Measurements from ENCODE around the gene GCLC. TPM values are rescaled to one million over a fixed set of nuclear protein-coding genes. Genes with fewer than 3 reads are reported as not detected.

Gene GCLC
- total RNA-seq, 2 donors from 2014 or later, result 13.5 to 26.3 TPM

DNA sequence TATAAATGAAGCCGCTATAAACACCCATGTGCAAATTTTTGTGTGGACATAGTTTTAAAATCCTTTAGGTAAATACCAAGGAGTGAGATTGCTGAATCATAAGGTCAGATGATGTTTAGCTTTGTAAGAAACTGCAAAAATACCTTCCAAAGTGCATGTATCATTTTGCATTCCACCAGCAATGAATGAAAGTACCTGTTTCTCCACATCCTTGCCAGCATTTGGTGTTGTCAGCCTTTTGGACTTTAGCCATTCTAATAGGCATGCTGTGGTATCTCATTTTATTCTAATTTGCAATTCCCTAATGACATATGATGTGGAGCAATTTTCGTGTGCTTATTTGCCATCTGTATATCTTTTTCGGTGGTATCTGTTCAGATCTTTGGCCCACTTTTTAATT lies 93.7 kb downstream of the GCLC start:
- H3K9me3 ChIP-seq, result peaks cover 0 to 12% of the 10 kb centered on the region in 2 donors
- no peaks in the 10 kb centered on the region for H3K4me1 ChIP-seq
- H3K27me3 ChIP-seq, result no peaks in the 10 kb centered on the region
- TF ChIP-seq, protein P1, sequence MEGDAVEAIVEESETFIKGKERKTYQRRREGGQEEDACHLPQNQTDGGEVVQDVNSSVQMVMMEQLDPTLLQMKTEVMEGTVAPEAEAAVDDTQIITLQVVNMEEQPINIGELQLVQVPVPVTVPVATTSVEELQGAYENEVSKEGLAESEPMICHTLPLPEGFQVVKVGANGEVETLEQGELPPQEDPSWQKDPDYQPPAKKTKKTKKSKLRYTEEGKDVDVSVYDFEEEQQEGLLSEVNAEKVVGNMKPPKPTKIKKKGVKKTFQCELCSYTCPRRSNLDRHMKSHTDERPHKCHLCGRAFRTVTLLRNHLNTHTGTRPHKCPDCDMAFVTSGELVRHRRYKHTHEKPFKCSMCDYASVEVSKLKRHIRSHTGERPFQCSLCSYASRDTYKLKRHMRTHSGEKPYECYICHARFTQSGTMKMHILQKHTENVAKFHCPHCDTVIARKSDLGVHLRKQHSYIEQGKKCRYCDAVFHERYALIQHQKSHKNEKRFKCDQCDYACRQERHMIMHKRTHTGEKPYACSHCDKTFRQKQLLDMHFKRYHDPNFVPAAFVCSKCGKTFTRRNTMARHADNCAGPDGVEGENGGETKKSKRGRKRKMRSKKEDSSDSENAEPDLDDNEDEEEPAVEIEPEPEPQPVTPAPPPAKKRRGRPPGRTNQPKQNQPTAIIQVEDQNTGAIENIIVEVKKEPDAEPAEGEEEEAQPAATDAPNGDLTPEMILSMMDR (IDR thresholded peaks at IDR 0.05), result no peak
- no peak for DNase-seq (ENCODE audit: low spot score)
- no peak overlapping the region for H3K27ac ChIP-seq
- H3K4me3 ChIP-seq, result no peak overlapping the region
- no peaks in the 10 kb centered on the region for H3K36me3 ChIP-seq

DNA sequence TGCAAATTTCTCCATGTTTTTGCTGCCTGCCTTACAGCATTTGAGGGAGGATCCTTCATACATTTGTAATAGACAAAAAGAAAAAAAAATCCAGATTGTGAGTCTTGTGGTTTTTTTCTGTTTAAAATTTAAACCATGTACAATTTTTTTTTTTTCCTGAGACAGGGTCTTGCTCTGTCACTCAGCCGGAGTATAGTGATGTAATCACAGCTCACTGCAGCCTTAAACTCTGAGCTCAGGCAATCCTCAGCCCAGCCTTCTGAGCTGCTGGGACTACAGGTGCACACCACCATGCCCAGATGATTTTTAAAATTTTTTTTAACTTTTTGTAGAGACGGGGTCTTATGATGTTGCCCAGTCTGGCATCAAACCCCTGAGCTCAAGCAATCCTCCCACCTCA lies 97.0 kb downstream of the GCLC start:
- H3K9me3 ChIP-seq, result peaks cover 0 to 10% of the 10 kb centered on the region in 2 donors
- H3K4me3 ChIP-seq, result no peak overlapping the region
- TF ChIP-seq, protein P1 (IDR thresholded peaks at IDR 0.05), result no peak
- H3K27me3 ChIP-seq, result no peaks in the 10 kb centered on the region
- DNase-seq (ENCODE audit: low spot score), result no peak
- no peaks in the 10 kb centered on the region for H3K4me1 ChIP-seq
- H3K27ac ChIP-seq, result no peak overlapping the region
- no peaks in the 10 kb centered on the region for H3K36me3 ChIP-seq

Other genes starting within 250 kb of the GCLC start
- gene ELOVL5, start 196.2 kb downstream of the GCLC start, total RNA-seq, result 10 to 100 TPM; 31.2 to 34.9 TPM
- 100 to 1,000 TPM; 143 to 203 TPM for gene KLHL31, start 120.7 kb upstream of the GCLC start, total RNA-seq
- gene LRRC1, start 249.9 kb upstream of the GCLC start, total RNA-seq, result 1 to 10 TPM; 5.3 to 6.1 TPM

Data from right atrium auricular region (tissue), 2 donors.